HFF-Myc (cell line): ENCODE data around the gene RAB38.

ENCODE experiments used
- DNase-seq: peaks from one replicate; pipeline ENCODE4 v3.0.0-alpha.2; 2011; ENCODE audit warnings: low read depth; ENCODE audit errors: extremely low read depth
- H3K4me3 ChIP-seq: replicated peaks from 2 replicates; pipeline ENCODE4 v1.5.1; 2011; ENCODE audit warnings: low read depth, mild to moderate bottlenecking, control low read depth, low read length
- CTCF ChIP-seq: IDR thresholded peaks from 2 replicates; pipeline ENCODE4 v1.5.1; 2012; ENCODE audit warnings: mild to moderate bottlenecking, low read depth, low read length, control low read depth; ENCODE audit errors: missing control alignments

Gene RAB38

GRCh38 chr11:88164320-88164719, 10.9 kb downstream of the RAB38 start:
- no peak for TF ChIP-seq CTCF
- no peak for DNase-seq
- no peak overlapping the region for H3K4me3 ChIP-seq

DNA sequence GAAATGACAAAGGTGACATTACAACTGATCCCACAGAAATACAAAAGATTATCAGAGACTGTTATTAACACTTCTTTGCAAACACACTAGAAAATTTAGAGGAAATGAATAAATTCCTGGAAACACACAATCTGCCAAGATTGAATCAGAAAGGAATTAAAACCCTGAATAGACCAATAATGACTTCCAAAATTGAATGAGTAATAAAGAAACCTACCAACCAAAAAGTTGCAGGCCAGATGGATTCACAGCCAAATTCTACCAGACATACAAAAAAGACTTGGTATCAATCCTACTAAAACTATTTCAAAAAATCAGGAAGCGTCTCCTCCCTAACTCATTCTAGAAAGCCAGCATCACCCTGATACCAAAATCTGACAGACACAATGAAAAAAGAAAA, 17.2 kb downstream of the RAB38 start:
- no peak for TF ChIP-seq CTCF
- no peak for DNase-seq
- no peak overlapping the region for H3K4me3 ChIP-seq

DNA sequence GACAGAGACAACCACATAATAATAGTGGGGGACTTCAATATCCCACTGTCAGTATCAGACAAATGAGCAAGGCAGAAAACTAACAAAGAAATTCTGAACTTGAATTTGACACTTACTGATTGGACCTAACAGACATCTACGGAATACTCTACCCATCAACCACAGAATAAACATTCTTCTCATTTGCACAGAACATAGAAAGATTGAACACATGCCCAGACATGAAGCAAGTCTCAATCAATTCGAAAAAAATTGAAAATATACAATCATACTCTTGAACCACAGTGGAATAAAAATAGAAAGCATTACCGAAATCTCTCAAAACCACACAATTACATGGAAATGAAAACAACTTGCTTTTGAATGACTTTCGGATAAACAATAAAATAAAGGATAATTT, 17.9 kb downstream of the RAB38 start:
- no peak for TF ChIP-seq CTCF
- H3K4me3 ChIP-seq = no peak overlapping the region
- DNase-seq = no peak

- no peak overlapping the region for H3K4me3 ChIP-seq
- TF ChIP-seq CTCF = no peak
- no peak for DNase-seq
Observed at GRCh38 chr11:88152381-88152780, 22.9 kb downstream of the RAB38 start.

DNA sequence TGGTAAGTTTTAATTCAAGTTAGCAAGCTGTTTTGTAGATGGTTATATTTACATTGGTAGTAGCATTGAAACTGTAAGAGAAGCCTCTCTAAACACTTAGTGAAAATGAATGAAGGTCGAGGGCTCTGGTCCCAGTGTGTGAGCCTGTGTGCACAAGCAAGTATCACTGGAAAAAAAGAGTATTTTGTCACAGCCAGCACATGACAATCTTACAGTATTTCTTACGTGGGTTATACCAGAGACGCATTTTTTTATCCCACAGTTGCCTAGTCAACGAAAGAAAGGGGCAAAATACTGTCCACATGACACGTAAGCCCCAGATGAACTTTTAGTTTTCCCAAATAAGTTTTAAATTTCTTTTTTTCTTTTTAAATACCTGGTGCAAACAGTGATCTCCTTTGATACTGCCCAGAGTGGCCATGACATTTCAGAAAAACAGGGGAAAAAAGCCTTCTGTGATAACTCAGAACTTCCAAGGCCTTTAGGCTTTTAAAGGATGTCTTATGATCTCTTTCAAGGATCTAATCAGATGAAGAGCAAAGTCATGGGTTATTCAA, 23.5 kb downstream of the RAB38 start:
- TF ChIP-seq CTCF = no peak
- no peak for DNase-seq
- H3K4me3 ChIP-seq = no peak overlapping the region

DNA sequence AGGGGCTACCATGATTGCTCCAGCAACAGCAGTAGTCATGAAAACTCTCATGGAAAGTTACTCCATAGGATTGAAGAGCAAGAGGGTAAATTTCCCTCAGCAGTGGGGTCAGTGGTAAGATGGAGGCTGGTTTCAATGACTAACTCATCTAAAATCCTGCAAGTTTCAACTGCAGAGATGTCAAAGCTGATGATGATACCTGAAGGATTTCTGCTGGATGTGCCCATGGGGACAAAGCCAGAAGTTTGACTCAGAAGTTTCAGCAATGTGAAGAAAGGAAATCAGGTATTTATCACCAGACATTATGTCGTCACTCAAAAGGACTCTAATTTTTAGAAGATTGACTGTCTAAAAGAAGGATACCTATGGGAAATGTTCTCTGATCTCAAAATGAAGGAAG, 29.1 kb downstream of the RAB38 start:
- DNase-seq = no peak
- H3K4me3 ChIP-seq = no peak overlapping the region
- TF ChIP-seq CTCF = no peak

GRCh38 chr11:88139865-88140264, 35.4 kb downstream of the RAB38 start:
- no peak for DNase-seq
- no peak overlapping the region for H3K4me3 ChIP-seq
- no peak for TF ChIP-seq CTCF
